Fibroblast of the aortic adventitia (primary cell): ENCODE measurements around the gene SERPINB1. TPM values are rescaled to one million over a fixed set of nuclear protein-coding genes. Genes with fewer than 3 reads are reported as not detected.

Experiments used
- DNase-seq: peaks from one replicate; pipeline ENCODE4 v3.0.0-alpha.2; 2010; ENCODE audit warnings: low read depth
- H3K4me3 ChIP-seq: 2 replicates; pipeline ENCODE4 v1.5.1; 2011; ENCODE audit warnings: low read depth, mild to moderate bottlenecking, control low read depth, low read length, moderate library complexity
- CTCF ChIP-seq: IDR thresholded peaks from 2 replicates; pipeline ENCODE4 v1.5.1; 2011; ENCODE audit warnings: mild to moderate bottlenecking, low read length, control low read depth, inconsistent platforms; ENCODE audit not compliant: insufficient read depth
- total RNA-seq: library from RNA; depleted of rRNA; stranded (reverse); fragments of >200 nt; gene quantifications from 2 replicates; pipeline ENCODE4 v1.2.3, GENCODE V29; 2012; ENCODE audit warnings: low replicate concordance

The SERPINB1 gene
- total RNA-seq, 1 donor, result 22.1 TPM

- no peak for DNase-seq
- H3K4me3 ChIP-seq, result no peak overlapping the region
- no peak for TF ChIP-seq CTCF
Observed at GRCh38 chr6:2799936-2800527, 41.6 kb downstream of the SERPINB1 start.

- no peak for DNase-seq
- no peak overlapping the region for H3K4me3 ChIP-seq
- TF ChIP-seq CTCF, result no peak
Observed at GRCh38 chr6:2798586-2799134, 43.0 kb downstream of the SERPINB1 start.

- no peak for DNase-seq
- no peak for TF ChIP-seq CTCF
- no peak overlapping the region for H3K4me3 ChIP-seq
Observed at GRCh38 chr6:2797564-2798031, 44.1 kb downstream of the SERPINB1 start.

- TF ChIP-seq CTCF, result no peak
- H3K4me3 ChIP-seq, result no peak overlapping the region
- DNase-seq, result no peak
Observed at GRCh38 chr6:2796861-2797260, 44.8 kb downstream of the SERPINB1 start.

GRCh38 chr6:2795956-2796355, 45.7 kb downstream of the SERPINB1 start:
- no peak for DNase-seq
- no peak overlapping the region for H3K4me3 ChIP-seq
- no peak for TF ChIP-seq CTCF

- no peak overlapping the region for H3K4me3 ChIP-seq
- TF ChIP-seq CTCF, result no peak
- no peak for DNase-seq
Observed at GRCh38 chr6:2795162-2795561, 46.5 kb downstream of the SERPINB1 start.
